Adrenal gland (tissue), 12 donors: ENCODE measurements around the gene FGD2. TPM values are rescaled to one million over a fixed set of nuclear protein-coding genes. Genes with fewer than 3 reads are reported as not detected.

Source experiments
- DNase-seq, 7 donors: peaks; one replicate each; pipeline ENCODE4 v3.0.0-alpha.2; 2019 to 2020
- H3K27ac ChIP-seq, 5 donors: fragments of 200-600 bp; sonication (generic) in 4 of 5; 1 replicate in 3 of 5; 2 replicates in 2 of 5; pipeline versions ENCODE4 v1.5.1 to v1.8.0; 2016 to 2020; ENCODE audit warnings: mild to moderate bottlenecking in 1 of 5
- H3K27me3 ChIP-seq: fragments of 200-600 bp; 2 replicates; pipeline ENCODE4 v1.8.0; 2021
- H3K36me3 ChIP-seq, 2 donors: fragments of 200-600 bp; replicated peaks in 1 of 2; 1 replicate in 1 of 2; 2 replicates in 1 of 2; pipeline versions ENCODE4 v1.5.1 to v1.8.0; 2018 to 2022
- H3K4me1 ChIP-seq, 2 donors: fragments of 200-600 bp; replicated peaks in 1 of 2; 1 replicate in 1 of 2; 2 replicates in 1 of 2; pipeline versions ENCODE4 v1.5.1 to v1.8.0; 2018 to 2021
- H3K4me3 ChIP-seq, 4 donors: fragments of 200-600 bp; sonication (generic) in 3 of 4; one replicate each; pipeline ENCODE4 v1.5.1; 2016 to 2018
- H3K9me3 ChIP-seq, 3 donors: fragments of 200-600 bp; sonication (generic) in 1 of 3; replicated peaks in 1 of 3; 1 replicate in 2 of 3; 2 replicates in 1 of 3; pipeline versions ENCODE4 v1.5.1 to v1.8.0; 2016 to 2021
- CTCF ChIP-seq, 6 experiments: fragments of 450-650 bp in 4 of 6; fragments of 200-600 bp in 2 of 6; sonication (generic) in 1 of 6; IDR thresholded peaks; 1 replicate in 5 of 6; 2 replicates in 1 of 6; pipeline versions ENCODE4 v1.5.1 to v1.8.0; 2016 to 2021; ENCODE audit warnings: antibody characterized with exemption in 6 of 6, mild to moderate bottlenecking in 2 of 6, moderate library complexity in 1 of 6
- POLR2A ChIP-seq, 2 donors: fragments of 450-650 bp; IDR thresholded peaks; one replicate each; pipeline ENCODE4 v1.6.1; 2017; ENCODE audit warnings: antibody characterized with exemption in 2 of 2, mild to moderate bottlenecking in 2 of 2, moderate library complexity in 1 of 2
- WGBS, 4 donors: extraction: QIAGEN DNeasy Blood & Tissue Kit in 2 of 4; methylation state at CpG; one replicate each; pipeline versions ENCODE4 v1.1.5 to v1.1.7; 2013 to 2017; 5-methylcytosine and 5-hydroxymethylcytosine counted together
- intact Hi-C, 2 donors: fragments of 100-400 bp; cut with DNase I; formaldehyde crosslinking; loops; one replicate each; pipeline versions ENCODE4 v1.14.1 to v1.15.0; 2022 to 2023
- polyA plus RNA-seq, 3 donors: library from polyadenylated mRNA; stranded (reverse); fragments of 200-250 nt in 2 of 3; fragments of 350-450 nt in 1 of 3; fragmentation: Illumina TruSeq in 1 of 3; extraction: RNeasy Lipid Tissue Mini Kit (QIAGEN cat#74804) in 1 of 3; gene quantifications; one replicate each; pipeline ENCODE4 v1.2.3, GENCODE V29; 2013 to 2014
- total RNA-seq, 9 donors: library from RNA; depleted of rRNA in 4 of 9; stranded (reverse); fragments of >200 nt in 4 of 9; fragments of 120-200 nt in 1 of 9; fragmentation: NEBNext Ultra II Directional in 1 of 9; extraction: Animal tissue kit (Norgen Biotek cat#: 25700) in 1 of 9; gene quantifications; one replicate each; pipeline versions ENCODE4 v1.1.0 to v1.2.4, GENCODE V29; 2013 to 2023
- donor health status: healthy with polysubstance abuse.
- donor health status: Bipolar disorder and iron deficiency.
- donor health status: DM: yes; HTN: yes; CAD: no.
- donor health status: DM: no; HTN: no; CAD: no.
- donor health status: DM: no; HTN: no; CAD: no.
- donor health status: DM: yes; HTN: yes; CAD: no.

FGD2 gene
- total and polyA plus RNA-seq, 12 donors: 2.0 to 117 (median 26.4) TPM

GRCh38 chr6:36971921-36972673 is 33.4 kb upstream of the FGD2 start:
- no peaks in the 10 kb centered on the region for H3K27me3 ChIP-seq
- peaks cover 8 to 16% of the 10 kb centered on the region in 2 donors for H3K4me1 ChIP-seq
- no peak overlapping the region for H3K27ac ChIP-seq
- 76 to 85% (median 82%) methylated on average over 11 to 14 of the region's 14 CpGs for WGBS, 4 donors
- H3K36me3 ChIP-seq: peaks cover 0 to 100% of the 10 kb centered on the region in 2 donors
- H3K4me3 ChIP-seq: no peak overlapping the region
- no peak for DNase-seq
- intact Hi-C loops: loop anchor here in 1 of 2 donors (10.0 kb wide), 1 partner anchor 47 kb away; no protein-coding TSS in a partner anchor
- no peak for TF ChIP-seq CTCF (IDR thresholded peaks at IDR 0.05)
- no peak for TF ChIP-seq POLR2A (IDR thresholded peaks at IDR 0.05)
- H3K9me3 ChIP-seq: no peaks in the 10 kb centered on the region

- H3K4me3 ChIP-seq: no peak overlapping the region
- H3K36me3 ChIP-seq: peaks cover 0 to 100% of the 10 kb centered on the region in 2 donors
- no peak overlapping the region for H3K27ac ChIP-seq
- TF ChIP-seq POLR2A (IDR thresholded peaks at IDR 0.05): no peak
- no peak for TF ChIP-seq CTCF (IDR thresholded peaks at IDR 0.05)
- intact Hi-C loops: loop anchor here in 1 of 2 donors (10.0 kb wide), 1 partner anchor 48 kb away; no protein-coding TSS in a partner anchor
- WGBS, 4 donors: 70 to 87% (median 83%) methylated on average over 1 of the region's 1 CpG
- H3K9me3 ChIP-seq: no peaks in the 10 kb centered on the region
- peaks cover 13 to 17% of the 10 kb centered on the region in 2 donors for H3K4me1 ChIP-seq
- DNase-seq: no peak
- no peaks in the 10 kb centered on the region for H3K27me3 ChIP-seq
Observed at GRCh38 chr6:36973190-36973589, 32.3 kb upstream of the FGD2 start.

- intact Hi-C loops: loop anchor here in 1 of 2 donors (10.0 kb wide), 1 partner anchor 49 kb away; no protein-coding TSS in a partner anchor
- TF ChIP-seq POLR2A (IDR thresholded peaks at IDR 0.05) (no peak), CTCF (IDR thresholded peaks at IDR 0.05) (no peak)
- Histone ChIP-seq H3K4me1 (peaks cover 13 to 17% of the 10 kb centered on the region in 2 donors), H3K27me3 (no peaks in the 10 kb centered on the region), H3K4me3 (no peak overlapping the region), H3K9me3 (no peaks in the 10 kb centered on the region), H3K27ac (no peak overlapping the region), H3K36me3 (peaks cover 0 to 98% of the 10 kb centered on the region in 2 donors)
- no peak for DNase-seq
- 87 to 98% (median 95%) methylated on average over 4 of the region's 4 CpGs for WGBS, 4 donors
Observed at GRCh38 chr6:36973647-36974046, 31.8 kb upstream of the FGD2 start.

GRCh38 chr6:36975231-36976006 is 30.0 kb upstream of the FGD2 start:
- peaks cover 17 to 34% of the 10 kb centered on the region in 2 donors for H3K4me1 ChIP-seq
- H3K27me3 ChIP-seq: no peaks in the 10 kb centered on the region
- no peak for TF ChIP-seq CTCF (IDR thresholded peaks at IDR 0.05)
- peak in 1 of 7 donors; percentile 21 for DNase-seq
- 85 to 95% (median 90%) methylated on average over 6 to 7 of the region's 7 CpGs for WGBS, 4 donors
- peak overlapping the region in 2 of 5 donors; percentile 6 to 28 for H3K27ac ChIP-seq
- no peak overlapping the region for H3K4me3 ChIP-seq
- H3K36me3 ChIP-seq: peaks cover 0 to 81% of the 10 kb centered on the region in 2 donors
- no peaks in the 10 kb centered on the region for H3K9me3 ChIP-seq
- intact Hi-C loops: loop anchor here (5.0 to 10.0 kb wide), 3 partner anchors 51 to 88 kb away; partner anchors contain the start of gene C6orf89 (in 1 of the 2)
